GM18507 (cell line): ENCODE data around the gene RPUSD3.
"Not testable (repeated sequence)": the region's sequence is repeated elsewhere in the genome, so short reads cannot be mapped to it uniquely, and the experiment has no call there.

Source experiments
- DNase-seq: peaks from one replicate; pipeline ENCODE4 v3.0.0; 2011; ENCODE audit warnings: low read depth; ENCODE audit not compliant: insufficient read length; ENCODE audit errors: extremely low spot score
- FAIRE-seq: peaks from 2 replicates; lab custom pipeline; 2011; peaks lifted over from hg19 to GRCh38; lab: Jason Lieb, UNC

Gene RPUSD3

GRCh38 chr3:9867106-9867505 lies 23.3 kb upstream of the RPUSD3 start:
- FAIRE-seq (no peak), DNase-seq (no peak)

- DNase-seq (no peak), FAIRE-seq (no peak)
Measured at GRCh38 chr3:9866639-9867038, 22.8 kb upstream of the RPUSD3 start.

- FAIRE-seq = not testable (repeated sequence)
Measured at GRCh38 chr3:9865125-9865637, 21.4 kb upstream of the RPUSD3 start.

GRCh38 chr3:9864200-9864927 lies 20.6 kb upstream of the RPUSD3 start:
- no peak for DNase-seq
- FAIRE-seq = no peak

More at GRCh38 chr3:9865125-9865637, 21.4 kb upstream of the RPUSD3 start:
- not testable (repeated sequence) for DNase-seq

DNA sequence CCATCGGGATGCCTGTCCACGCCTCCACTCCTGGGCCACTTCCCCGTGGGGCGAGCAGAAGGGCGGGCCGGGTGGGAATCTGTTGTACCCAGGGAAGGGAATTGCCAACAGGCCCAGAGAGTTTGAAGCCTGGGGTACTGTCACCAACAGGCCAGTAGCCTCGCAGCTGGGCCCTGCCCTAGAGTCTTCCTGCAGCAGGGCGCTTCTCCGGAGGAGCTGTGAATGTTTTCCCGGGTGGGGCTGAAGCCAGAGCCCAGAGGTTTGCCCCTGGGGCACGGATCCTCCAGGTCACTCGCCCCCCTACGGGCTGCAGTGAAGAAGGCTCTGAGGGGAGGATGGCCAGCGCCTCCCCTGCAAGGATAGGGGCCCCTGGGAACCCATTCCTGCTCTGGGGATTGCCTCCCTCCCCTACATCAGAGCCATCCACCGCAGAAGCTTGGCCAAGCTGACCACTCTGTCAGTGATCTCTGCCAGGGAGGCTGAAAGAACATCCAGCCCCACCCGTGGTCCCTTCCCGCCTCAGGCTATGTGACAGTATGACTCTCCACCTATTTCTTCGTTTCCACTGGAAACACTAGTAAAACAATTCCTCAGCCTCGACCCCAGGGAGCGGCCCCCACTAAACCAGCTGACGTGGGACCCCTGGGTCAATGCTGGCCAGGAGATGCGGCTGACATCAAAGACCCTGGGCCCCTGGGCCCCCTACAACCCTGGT lies 19.4 kb upstream of the RPUSD3 start:
- DNase-seq (no peak), FAIRE-seq (no peak)

GRCh38 chr3:9862391-9863057 lies 18.7 kb upstream of the RPUSD3 start:
- FAIRE-seq (no peak), DNase-seq (no peak)

DNA sequence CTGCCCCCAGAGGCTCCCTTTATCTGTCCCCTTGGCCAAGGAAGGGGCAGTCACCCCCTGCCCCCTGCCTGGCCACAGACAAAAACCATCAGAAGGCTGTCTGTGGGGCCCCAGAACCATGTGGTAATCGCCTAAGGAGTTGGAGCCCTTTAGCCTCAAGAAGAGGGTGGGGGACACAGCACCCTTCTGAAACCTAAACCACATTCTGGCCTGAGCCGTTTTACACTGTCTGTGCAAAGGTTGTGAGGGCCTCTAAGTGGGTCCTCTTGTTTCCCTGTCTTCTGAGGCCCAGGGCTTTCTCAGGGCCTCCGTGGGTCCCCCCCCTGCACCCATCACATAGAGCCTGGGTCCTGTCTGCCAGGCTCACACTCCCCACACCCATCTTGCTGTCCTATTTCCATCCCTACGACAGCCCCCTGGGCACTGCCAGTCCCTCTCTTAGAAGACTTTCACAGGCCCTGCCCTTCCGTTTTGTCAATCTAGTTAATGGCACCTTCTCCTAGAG lies 17.9 kb upstream of the RPUSD3 start:
- no peak for DNase-seq
- FAIRE-seq = no peak

DNA sequence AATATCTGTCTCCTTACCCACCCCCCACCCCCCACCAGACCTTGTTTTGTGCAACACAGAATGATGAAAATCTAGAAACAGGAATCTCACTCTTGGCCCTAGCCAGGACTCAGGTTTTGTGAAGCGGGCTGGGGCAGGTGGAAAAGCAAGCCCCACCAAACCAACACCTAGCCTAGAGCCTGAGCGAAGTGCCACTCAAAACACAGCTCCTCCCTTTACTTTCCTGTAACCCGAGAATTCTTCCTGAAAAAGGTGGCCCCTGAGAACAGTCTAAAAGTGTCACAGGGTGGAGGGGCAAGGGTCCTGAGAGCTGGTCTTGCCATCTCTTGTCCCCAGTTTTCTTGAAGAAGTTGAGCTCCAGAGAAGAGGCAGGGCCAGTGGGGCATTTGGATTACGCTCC lies 17.4 kb upstream of the RPUSD3 start:
- DNase-seq (no peak), FAIRE-seq (no peak)

DNA sequence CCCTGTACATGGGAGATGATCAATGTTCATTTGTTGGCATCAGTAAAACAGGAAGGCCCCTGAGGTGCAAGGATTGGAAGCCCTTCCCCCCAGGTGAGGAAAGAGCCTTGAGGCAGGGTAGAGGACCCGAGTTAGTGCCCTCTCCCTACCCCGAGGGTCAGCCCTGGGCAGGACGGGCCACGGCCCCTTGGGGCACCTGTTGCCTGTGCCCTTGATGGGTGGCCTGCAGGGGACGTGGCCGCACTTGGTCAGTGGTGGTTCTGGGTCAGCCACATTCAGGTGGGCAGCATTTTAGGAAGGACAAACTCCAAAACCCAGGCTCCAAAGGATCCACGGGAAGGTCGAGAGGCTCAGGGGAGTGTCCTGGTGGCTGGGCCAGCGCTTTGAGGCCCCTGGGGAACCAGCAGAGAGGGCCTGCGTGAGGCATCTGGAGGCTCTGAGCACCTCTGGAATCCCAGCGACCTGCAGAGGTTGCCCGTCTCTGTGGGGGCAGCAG lies 15.8 kb upstream of the RPUSD3 start:
- DNase-seq (no peak), FAIRE-seq (no peak)

GRCh38 chr3:9855594-9855993 lies 11.8 kb upstream of the RPUSD3 start:
- FAIRE-seq = no peak
- no peak for DNase-seq

GRCh38 chr3:9854291-9854940 lies 10.6 kb upstream of the RPUSD3 start:
- not testable (repeated sequence) for DNase-seq, FAIRE-seq

DNA sequence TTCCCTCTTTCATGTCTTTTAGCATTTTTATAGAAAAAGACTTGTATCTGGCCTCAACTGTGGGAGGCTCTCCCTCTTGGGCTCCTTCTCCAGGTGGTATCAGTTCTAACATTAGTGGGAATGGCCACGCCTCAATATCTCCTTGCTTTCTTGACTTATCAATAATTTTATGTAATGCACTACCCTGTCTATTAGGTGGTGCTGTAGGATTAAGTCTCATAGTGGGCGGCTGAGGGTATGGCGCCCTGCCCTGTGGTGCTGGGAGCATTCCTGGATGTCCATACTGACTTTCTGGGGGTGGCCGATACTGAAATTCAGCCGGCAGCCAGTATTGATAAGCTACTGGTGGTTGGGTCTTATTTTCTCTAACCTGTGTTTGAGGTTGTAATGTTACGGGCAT lies 8.7 kb upstream of the RPUSD3 start:
- DNase-seq = no peak
- FAIRE-seq = no peak

GRCh38 chr3:9851926-9852325 lies 8.1 kb upstream of the RPUSD3 start:
- DNase-seq, FAIRE-seq: not testable (repeated sequence)

DNA sequence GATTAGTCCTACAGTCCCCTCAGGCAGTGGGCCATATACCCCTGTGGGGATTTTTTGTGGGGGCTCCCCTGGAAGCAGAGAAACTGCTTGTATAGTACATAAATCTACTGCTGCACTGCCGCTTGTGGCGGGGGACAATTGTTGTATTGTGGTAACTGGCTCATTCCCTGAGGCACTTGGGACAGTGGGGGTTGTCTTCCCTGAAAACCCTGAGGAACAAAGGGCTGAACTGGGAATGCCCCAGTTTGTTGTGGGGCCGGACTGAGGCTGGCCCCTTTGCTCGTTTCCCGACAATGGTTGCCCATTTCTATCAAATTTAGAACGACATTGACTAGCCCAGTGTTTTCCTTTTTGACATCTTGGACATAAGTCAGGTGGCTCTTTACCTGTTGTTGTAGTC lies 7.6 kb upstream of the RPUSD3 start:
- not testable (repeated sequence) for DNase-seq, FAIRE-seq

DNA sequence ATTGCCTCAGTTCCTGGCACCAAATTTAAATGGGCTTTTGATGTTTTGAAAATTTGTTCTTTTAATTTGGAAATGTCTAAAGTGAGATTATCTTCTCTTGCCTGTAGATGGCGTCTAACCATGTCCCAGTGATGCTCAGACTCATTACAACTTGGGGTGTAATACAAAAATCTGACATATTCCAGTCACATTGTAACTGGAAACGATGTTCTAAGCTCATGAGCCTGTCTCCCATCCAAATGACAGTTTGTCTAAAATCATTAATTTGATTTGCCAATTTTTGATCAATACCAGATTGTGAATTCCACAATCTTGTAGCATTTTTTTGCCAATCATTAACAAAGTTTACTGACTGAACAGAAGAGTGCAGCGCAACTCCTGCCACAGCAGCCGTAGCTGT lies 5.1 kb upstream of the RPUSD3 start:
- FAIRE-seq, DNase-seq: not testable (repeated sequence)

GRCh38 chr3:9847870-9848269 lies 4.1 kb upstream of the RPUSD3 start:
- FAIRE-seq = not testable (repeated sequence)

DNA sequence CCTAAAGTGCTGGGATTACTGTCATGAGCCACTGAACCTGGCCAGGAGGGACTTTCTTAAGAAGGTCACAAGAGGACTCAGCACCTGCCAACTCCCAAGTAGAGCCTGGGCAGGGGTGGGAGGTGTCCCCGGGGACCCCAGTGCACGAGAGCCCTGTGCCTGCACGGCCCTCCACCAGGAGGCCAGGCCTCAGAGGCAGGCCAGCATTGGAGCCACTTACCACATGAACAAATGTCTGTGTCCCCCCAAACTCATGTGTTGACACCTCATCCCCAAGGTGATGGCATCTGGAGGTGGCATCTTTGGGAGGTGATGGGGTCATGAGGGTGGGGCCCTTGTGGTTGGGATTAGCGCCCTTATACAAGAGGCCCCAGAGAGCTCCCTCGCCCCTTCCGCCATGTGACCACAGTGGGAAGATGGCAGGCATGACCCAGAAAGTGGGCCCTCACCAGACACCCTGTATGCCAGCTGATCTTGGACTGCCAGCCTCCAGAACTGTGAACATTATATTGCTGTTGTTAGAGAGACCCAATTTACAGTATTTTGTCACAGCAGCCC lies 3.2 kb upstream of the RPUSD3 start:
- DNase-seq = no peak
- no peak for FAIRE-seq

More at GRCh38 chr3:9847870-9848269, 4.1 kb upstream of the RPUSD3 start:
- not testable (repeated sequence) for DNase-seq

DNA sequence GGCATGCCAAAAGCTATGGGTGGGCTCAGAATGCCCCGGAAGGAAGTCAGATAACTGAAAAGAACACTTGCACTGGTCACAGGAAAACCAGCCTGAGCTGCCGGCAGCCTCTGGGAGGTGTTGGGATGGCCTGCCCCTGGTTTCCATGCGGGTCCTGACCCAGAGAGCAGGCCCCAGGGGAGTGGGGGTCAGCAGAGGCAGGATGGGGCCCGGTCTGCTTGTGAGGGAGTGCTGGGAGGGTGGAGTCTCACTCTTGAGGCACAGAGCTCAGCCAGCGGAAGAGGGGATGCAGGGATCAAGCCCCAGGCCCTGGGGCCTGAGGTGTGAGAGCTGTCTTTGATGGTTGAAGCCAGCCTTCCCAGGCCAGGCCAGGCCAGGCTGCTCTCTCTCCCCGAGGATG lies 2.4 kb upstream of the RPUSD3 start:
- FAIRE-seq (no peak), DNase-seq (no peak)

- DNase-seq (no peak), FAIRE-seq (no peak)
Measured at GRCh38 chr3:9841015-9841414, 2.8 kb downstream of the RPUSD3 start.
